Upper lobe of left lung (tissue), 4 donors: ENCODE data around the gene WFIKKN2.

Source experiments
- POLR2A ChIP-seq, 4 donors: fragments of 450-650 bp; IDR thresholded peaks; one replicate each; pipeline ENCODE4 v1.5.1; 2016 to 2017; ENCODE audit warnings: antibody characterized with exemption in 4 of 4, mild to moderate bottlenecking in 2 of 4
- POLR2AphosphoS5 ChIP-seq, 2 donors: sonication (generic); formaldehyde crosslinking; IDR thresholded peaks; one replicate each; pipeline ENCODE4 v1.5.1; 2017; ENCODE audit warnings: antibody characterized with exemption in 2 of 2

GRCh38 chr17:50871898-50872297, 36.5 kb downstream of the WFIKKN2 start:
- no peak for TF ChIP-seq POLR2A (IDR thresholded peaks at IDR 0.05)
- TF ChIP-seq POLR2AphosphoS5 (IDR thresholded peaks at IDR 0.05): no peak
